OCI-LY7 (cell line): ENCODE measurements around the gene FBXO9. TPM values are rescaled to one million over a fixed set of nuclear protein-coding genes. Genes with fewer than 3 reads are reported as not detected.

Source experiments
- BruUV-seq: library from RNA; stranded (reverse); fragments of 400-500 nt; replicated peaks from 2 replicates; lab custom pipeline; 2021; lab: Mats Ljungman, UMichigan
- CTCF ChIA-PET: fragments of 300-600 bp; sonication (Branson Sonifier 250); formaldehyde crosslinking; loops from one replicate; lab custom pipeline; 2022; ENCODE audit warnings: antibody characterized with exemption; ENCODE audit not compliant: unreplicated experiment; lab: Charles Lee
- POLR2A ChIA-PET: fragments of 300-600 bp; sonication (Branson Sonifier 250); formaldehyde crosslinking; loops from one replicate; lab custom pipeline; 2022; ENCODE audit warnings: antibody characterized with exemption; lab: Charles Lee
- DNase-seq: peaks from one replicate; pipeline ENCODE4 v3.0.0-alpha.2; 2015; ENCODE audit warnings: low spot score
- H2AFZ ChIP-seq: fragments of 200-600 bp; sonication (generic), shearing (Covaris generic); 2 replicates; pipeline ENCODE4 v1.6.1; 2014; ENCODE audit warnings: mild to moderate bottlenecking, antibody characterized with exemption, low read length, moderate library complexity
- H3K27ac ChIP-seq: fragments of 200-600 bp; sonication (generic); 2 replicates; pipeline ENCODE4 v1.5.1; 2014; ENCODE audit warnings: mixed run types, low read depth, mild to moderate bottlenecking, moderate library complexity, low read length, inconsistent platforms; ENCODE audit not compliant: poor library complexity, severe bottlenecking
- H3K36me3 ChIP-seq: fragments of 200-600 bp; sonication (generic); 2 replicates; pipeline ENCODE4 v1.6.1; 2014; ENCODE audit warnings: mild to moderate bottlenecking, antibody characterized with exemption, low read length, moderate library complexity, mixed read lengths; ENCODE audit not compliant: insufficient read depth
- H3K4me1 ChIP-seq: fragments of 200-600 bp; sonication (generic); 2 replicates; pipeline ENCODE4 v1.5.1; 2014; ENCODE audit warnings: mild to moderate bottlenecking, low read length; ENCODE audit not compliant: insufficient read depth, poor library complexity, severe bottlenecking
- H3K4me2 ChIP-seq: fragments of 200-600 bp; sonication (generic); 2 replicates; pipeline ENCODE4 v1.6.1; 2014; ENCODE audit warnings: mild to moderate bottlenecking, low read length
- H3K4me3 ChIP-seq: fragments of 200-600 bp; sonication (generic); 2 replicates; pipeline ENCODE4 v1.5.1; 2014; ENCODE audit warnings: mild to moderate bottlenecking, low read depth, low read length; ENCODE audit not compliant: poor library complexity, severe bottlenecking
- H3K79me2 ChIP-seq: fragments of 200-600 bp; sonication (generic); 2 replicates; pipeline ENCODE4 v1.6.1; 2016; ENCODE audit warnings: low read depth, mild to moderate bottlenecking, low read length, moderate library complexity, mixed read lengths; ENCODE audit not compliant: insufficient read depth
- H3K9me2 ChIP-seq: fragments of 200-600 bp; sonication (generic); 2 replicates; pipeline ENCODE4 v1.6.1; 2016; ENCODE audit warnings: mild to moderate bottlenecking, low read length, mixed read lengths; ENCODE audit not compliant: insufficient read depth
- H3K9me3 ChIP-seq: fragments of 200-600 bp; sonication (generic); 2 replicates; pipeline ENCODE4 v1.6.1; 2014; ENCODE audit warnings: mild to moderate bottlenecking, mixed run types, low read length, mixed read lengths
- H4K20me1 ChIP-seq: fragments of 200-600 bp; sonication (generic); 2 replicates; pipeline ENCODE4 v1.6.1; 2014; ENCODE audit warnings: mild to moderate bottlenecking, antibody characterized with exemption, low read length, moderate library complexity, mixed read lengths; ENCODE audit not compliant: insufficient read depth
- EZH2phosphoT487 ChIP-seq: fragments of 200-600 bp; sonication (generic); IDR thresholded peaks from 2 replicates; pipeline ENCODE4 v1.6.1; 2018; ENCODE audit warnings: low read depth, borderline replicate concordance, mild to moderate bottlenecking, mixed run types, antibody characterized with exemption, low read length, moderate library complexity, mixed read lengths
- intact Hi-C: fragments of 100-400 bp; cut with micrococcal nuclease; formaldehyde crosslinking; loops from one replicate; pipeline ENCODE4 v1.10.0; 2022; ENCODE audit not compliant: unreplicated experiment
- total RNA-seq, 2 experiments: library from RNA; depleted of rRNA in 1 of 2; stranded (reverse); fragments of >200 nt in 1 of 2; shearing (Covaris generic) in 1 of 2; gene quantifications; 2 replicates each; pipeline ENCODE4 v1.2.3, GENCODE V29; 2014 to 2022
- TF ChIP-seq, protein P1 (sequence below): fragments of 200-600 bp; sonication (generic); conservative IDR thresholded peaks from 2 replicates; pipeline ENCODE4 v1.5.1; 2014; ENCODE audit warnings: mild to moderate bottlenecking, antibody characterized with exemption, low read length, moderate library complexity, mixed read lengths

Gene FBXO9
- total RNA-seq, 2 experiments from 2014 or later = 23.5 to 67.7 TPM

DNA sequence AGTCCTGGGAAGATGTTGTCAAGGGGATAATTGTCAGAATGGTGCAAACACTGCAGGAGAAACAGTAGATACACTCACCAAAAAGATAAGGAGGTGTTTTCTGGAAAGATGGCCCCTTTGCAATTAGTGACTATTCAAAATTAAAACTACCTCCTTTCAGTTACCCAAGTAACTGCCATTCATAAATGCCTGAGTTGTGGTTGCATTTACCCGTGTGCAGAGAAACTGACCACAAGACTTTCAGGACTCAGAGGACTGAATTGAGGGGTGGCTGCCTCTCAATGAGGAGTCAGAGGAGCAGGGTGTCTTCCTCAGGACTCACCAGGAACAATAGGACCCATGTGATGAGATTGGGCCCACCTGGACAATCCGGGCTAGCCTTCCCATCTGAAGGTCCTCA lies 44.4 kb downstream of the FBXO9 start:
- no peak for DNase-seq
- H3K79me2 ChIP-seq = no peaks in the 10 kb centered on the region
- ChIA-PET POLR2A (interaction anchor here (0.6 kb wide), 1 partner anchor 395 kb away, joined by 4 read pairs; no protein-coding TSS in a partner anchor), CTCF (no interaction called here)
- no peaks in the 10 kb centered on the region for H3K36me3 ChIP-seq
- H4K20me1 ChIP-seq = no peaks in the 10 kb centered on the region
- TF ChIP-seq, protein P1, sequence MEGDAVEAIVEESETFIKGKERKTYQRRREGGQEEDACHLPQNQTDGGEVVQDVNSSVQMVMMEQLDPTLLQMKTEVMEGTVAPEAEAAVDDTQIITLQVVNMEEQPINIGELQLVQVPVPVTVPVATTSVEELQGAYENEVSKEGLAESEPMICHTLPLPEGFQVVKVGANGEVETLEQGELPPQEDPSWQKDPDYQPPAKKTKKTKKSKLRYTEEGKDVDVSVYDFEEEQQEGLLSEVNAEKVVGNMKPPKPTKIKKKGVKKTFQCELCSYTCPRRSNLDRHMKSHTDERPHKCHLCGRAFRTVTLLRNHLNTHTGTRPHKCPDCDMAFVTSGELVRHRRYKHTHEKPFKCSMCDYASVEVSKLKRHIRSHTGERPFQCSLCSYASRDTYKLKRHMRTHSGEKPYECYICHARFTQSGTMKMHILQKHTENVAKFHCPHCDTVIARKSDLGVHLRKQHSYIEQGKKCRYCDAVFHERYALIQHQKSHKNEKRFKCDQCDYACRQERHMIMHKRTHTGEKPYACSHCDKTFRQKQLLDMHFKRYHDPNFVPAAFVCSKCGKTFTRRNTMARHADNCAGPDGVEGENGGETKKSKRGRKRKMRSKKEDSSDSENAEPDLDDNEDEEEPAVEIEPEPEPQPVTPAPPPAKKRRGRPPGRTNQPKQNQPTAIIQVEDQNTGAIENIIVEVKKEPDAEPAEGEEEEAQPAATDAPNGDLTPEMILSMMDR = no peak
- TF ChIP-seq EZH2phosphoT487 = no peak
- no peak overlapping the region for H3K4me2 ChIP-seq
- H2AFZ ChIP-seq = no peak overlapping the region
- no peaks in the 10 kb centered on the region for H3K9me3 ChIP-seq
- intact Hi-C loops = no loop called here
- H3K4me1 ChIP-seq = no peaks in the 10 kb centered on the region
- no peaks in the 10 kb centered on the region for H3K9me2 ChIP-seq
- H3K27ac ChIP-seq = no peak overlapping the region
- no peak overlapping the region for H3K4me3 ChIP-seq
- BruUV-seq = no TSS peak

DNA sequence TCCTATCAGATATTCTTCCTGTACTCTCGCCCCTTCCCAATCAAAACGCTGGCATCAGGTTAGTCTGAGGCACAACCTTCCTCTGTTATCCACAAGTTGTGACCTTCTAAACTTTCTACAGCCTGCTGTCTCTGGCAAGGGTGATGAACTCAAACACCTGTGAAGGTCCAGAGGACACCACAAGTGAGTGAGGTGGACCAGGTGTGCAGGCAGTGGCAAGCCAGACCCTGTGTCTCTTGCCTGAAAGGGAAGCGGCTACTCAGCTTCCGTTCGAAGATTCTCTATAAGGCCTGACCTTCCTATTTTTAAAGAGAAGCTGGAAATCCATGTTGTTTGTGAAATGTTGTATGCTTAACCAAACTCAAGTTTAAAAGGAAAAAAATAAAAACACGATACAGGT lies 46.7 kb downstream of the FBXO9 start:
- ChIA-PET POLR2A (no interaction called here), CTCF (no interaction called here)
- no TSS peak for BruUV-seq

DNA sequence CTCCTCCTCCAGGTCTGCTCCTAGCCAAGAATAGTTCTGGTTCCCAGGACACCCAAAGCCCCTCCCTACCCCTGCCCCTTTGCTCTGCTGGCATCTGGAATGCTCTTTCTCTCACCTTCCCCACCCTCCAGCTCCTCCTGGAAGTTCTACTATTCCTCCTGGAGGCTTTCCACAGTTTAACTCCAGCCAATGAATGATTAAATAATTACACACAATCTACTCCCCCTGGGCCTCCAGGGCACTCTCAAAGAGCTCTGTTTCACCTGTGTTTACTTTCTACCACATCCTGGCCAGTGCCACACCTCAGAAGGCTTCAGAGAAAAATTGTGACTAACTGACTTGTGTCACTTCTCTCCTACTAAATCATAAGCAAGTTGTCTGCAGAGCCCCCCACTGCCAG lies 47.2 kb downstream of the FBXO9 start:
- intact Hi-C loops = no loop called here
- BruUV-seq = no TSS peak
- no peaks in the 10 kb centered on the region for H3K79me2 ChIP-seq
- TF ChIP-seq EZH2phosphoT487 = no peak
- TF ChIP-seq, protein P1 = no peak
- CTCF ChIA-PET = no interaction called here
- H3K9me2 ChIP-seq = no peaks in the 10 kb centered on the region
- H3K36me3 ChIP-seq = no peaks in the 10 kb centered on the region
- H4K20me1 ChIP-seq = no peaks in the 10 kb centered on the region
- POLR2A ChIA-PET = interaction anchor here (0.7 to 1.1 kb wide), 2 partner anchors 19 to 471 kb away, joined by 3 read pairs; no protein-coding TSS in a partner anchor
- H3K4me2 ChIP-seq = no peak overlapping the region
- no peaks in the 10 kb centered on the region for H3K9me3 ChIP-seq
- no peak overlapping the region for H3K27ac ChIP-seq
- H3K4me1 ChIP-seq = no peaks in the 10 kb centered on the region
- H2AFZ ChIP-seq = no peak overlapping the region
- no peak for DNase-seq
- no peak overlapping the region for H3K4me3 ChIP-seq

More for the DNA sequence above, 46.7 kb downstream of the FBXO9 start:
- H3K4me1 ChIP-seq = no peaks in the 10 kb centered on the region
- DNase-seq = peak; percentile 12
- TF ChIP-seq EZH2phosphoT487 = no peak
- TF ChIP-seq, protein P1 = no peak
- H3K79me2 ChIP-seq = no peaks in the 10 kb centered on the region
- H4K20me1 ChIP-seq = no peaks in the 10 kb centered on the region
- H3K9me2 ChIP-seq = no peaks in the 10 kb centered on the region
- no peak overlapping the region for H3K27ac ChIP-seq
- H3K36me3 ChIP-seq = no peaks in the 10 kb centered on the region
- intact Hi-C loops = no loop called here
- no peak overlapping the region for H3K4me3 ChIP-seq
- H2AFZ ChIP-seq = no peak overlapping the region
- no peaks in the 10 kb centered on the region for H3K9me3 ChIP-seq
- H3K4me2 ChIP-seq = no peak overlapping the region
